Activated gamma-delta T cell (primary cell): ENCODE measurements around the gene TMEM108.

Experiments used
- DNase-seq: peaks from one replicate; lab custom pipeline; 2025; lab: John Stamatoyannopoulos, UW

The TMEM108 gene

DNA sequence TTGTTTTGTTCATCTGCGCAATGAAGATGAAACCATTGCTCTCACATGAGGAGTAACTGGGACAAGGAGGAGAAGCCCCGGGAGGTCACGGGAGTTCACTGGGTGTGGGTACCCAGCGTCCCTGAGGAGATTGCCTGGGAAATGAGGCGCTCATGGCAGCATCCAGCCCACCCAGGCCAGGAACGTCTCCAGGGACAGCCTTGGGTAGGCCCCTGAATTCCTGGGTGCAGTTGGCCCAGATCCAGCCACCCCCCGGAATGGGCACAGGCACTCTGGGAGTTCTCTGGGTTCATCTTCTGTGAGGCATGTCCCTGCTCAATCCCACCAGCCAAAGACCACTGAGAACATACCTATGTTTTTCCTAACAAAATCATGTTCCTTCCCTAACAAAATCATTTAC is 380.2 kb downstream of the TMEM108 start:
- no peak for DNase-seq

DNA sequence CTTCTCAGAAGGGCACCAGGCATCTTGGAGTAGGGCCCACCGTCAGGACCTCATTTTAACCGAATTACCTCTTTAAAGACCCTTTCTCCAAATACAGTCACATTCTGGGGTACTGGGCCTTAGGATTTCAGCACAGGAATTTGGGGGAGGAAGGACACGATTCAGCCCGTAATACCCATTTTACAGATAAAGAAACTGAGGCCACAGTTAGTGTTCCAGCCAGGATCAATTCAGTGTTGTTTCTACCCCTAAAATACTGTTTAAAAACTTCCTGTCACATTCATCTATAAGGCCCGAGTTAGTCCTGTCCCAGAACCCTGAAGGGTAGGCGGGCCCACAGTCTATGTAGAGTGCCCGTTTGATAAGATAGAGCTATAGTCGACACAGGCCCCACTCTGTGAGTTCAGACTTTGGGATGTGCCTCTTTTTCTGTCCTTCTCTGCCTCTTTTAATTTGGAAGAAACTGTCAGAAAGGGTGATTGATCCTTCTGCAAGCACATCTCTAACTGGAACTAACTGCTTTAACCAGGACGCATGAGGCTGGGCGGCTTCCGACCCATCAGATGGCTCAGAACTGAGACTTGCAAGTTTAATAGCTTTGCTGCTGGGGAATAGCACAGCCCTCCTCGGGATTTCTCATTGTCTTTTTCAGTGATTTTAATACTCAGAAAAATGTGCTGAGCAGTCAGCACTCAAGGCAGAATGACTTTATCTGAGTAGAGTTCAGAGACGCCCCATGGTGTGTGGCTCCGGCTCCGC is 381.1 kb downstream of the TMEM108 start:
- DNase-seq, result no peak

DNA sequence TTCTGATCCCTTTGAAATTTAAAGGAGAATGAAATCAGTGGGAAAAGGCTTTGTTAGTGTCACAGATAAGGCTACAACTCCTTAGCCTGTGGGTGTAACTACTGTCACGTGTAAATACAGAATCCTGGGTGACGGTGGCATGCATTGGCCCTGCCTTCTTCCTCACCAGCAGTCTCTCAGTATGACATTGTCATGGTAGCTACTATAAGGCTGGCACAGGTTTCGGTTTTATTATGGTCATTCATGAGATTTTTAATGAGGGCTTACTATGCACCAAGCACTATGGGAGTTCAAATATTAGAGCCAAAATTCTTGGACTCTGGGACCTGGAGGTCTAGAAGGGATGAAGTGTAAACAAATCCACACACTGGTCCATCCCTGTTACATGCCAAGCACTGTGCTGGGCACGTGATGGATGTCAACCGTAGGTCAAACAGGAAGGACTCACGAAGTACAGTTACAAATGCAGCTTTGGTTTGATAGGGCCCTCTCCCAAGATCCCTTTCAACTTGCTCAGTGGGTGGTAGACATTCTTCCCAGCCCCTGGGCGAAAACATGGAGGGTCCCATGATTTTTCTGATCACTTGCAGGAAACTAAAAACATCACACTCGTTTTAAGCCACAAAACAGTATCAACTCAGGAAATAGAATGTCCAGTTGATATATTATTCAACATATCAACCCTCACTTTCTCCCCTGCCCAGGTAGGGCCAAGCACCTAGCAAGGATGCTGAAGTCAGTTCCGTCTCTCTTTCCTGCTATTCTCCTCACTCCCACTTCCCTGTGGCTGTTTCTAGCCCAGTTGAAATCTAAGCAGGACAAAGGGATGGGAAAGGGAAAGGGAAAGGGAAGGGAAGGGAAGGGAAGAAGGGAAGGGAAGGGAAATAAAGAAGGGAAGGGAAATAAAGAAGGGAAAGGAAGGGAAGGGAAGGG is 387.0 kb downstream of the TMEM108 start:
- no peak for DNase-seq

DNA sequence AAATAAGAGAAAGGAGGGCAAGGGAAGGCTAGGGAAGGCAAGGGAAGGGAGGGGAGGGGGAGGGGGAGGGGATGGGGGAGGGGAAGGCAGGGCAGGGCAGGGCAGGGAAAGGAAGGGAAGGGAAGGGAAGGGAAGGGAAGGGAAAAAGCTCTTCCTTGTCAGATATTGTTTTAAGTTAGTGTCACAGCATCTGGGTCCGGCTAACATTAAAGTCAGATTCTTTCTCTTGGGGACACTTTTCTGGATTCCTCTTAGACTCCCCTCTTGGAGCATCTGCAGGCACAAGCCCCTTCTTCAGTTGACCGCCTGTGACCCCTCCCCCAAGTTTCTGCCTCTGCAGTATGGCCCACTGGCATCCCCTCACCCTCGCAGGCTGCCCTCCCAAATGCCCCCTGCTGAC is 387.7 kb downstream of the TMEM108 start:
- DNase-seq, result no peak

DNA sequence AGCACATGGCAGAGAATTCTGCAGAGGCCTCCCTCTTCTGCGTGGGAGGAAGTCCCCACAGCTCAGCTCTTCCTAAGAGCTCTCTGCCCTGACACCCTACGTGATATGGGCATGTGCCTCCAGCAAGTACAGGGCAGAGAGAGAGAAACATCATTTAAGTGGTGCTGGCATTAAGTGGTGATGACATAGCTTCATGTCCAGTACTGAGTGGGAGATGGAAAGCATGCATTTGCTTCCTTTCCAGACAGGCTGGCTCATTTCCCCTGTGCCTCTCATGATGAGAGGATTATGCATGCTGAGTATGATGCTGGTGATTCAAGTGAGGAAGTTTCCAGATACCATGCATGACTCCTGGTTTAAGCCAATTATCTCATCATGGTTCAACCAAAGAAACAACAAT is 388.5 kb downstream of the TMEM108 start:
- no peak for DNase-seq

DNA sequence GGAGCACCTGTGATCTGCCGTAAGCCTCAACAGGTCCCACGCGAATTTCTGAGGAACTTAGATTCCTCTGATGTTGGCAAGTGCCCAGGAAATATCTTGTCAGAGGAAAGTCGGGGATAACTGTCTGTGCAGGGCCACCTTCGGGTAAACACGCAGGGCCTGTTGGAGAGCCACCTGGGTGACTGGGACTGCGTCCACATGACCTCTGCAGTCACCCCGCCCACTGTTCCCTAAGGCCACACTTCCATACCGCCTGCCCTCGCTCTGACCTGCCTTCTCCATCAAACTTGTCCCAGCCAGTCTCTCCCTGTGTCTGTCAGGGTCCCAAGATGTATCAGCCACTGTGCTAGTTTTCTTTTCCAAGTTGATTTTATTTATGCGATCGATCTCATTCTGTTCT is 390.4 kb downstream of the TMEM108 start:
- DNase-seq, result no peak

DNA sequence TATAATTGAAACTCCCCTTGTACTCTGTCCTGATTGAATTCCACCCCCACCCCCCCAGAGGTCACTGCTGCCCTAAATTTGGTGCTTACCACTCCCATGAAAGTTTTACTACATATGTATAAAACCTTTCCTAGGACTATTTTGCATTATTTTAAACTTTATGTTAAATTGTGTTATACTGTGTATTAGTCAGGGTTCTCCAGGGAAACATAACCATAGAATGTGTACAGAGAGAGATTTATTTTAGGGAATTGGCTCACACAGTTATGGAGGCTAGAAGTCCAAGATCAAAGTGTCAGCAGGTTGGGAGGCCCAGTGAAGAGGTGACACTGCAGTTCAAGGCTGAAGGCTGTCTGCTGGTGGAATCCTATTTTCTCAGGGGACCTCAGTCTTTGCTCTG is 390.9 kb downstream of the TMEM108 start:
- no peak for DNase-seq

DNA sequence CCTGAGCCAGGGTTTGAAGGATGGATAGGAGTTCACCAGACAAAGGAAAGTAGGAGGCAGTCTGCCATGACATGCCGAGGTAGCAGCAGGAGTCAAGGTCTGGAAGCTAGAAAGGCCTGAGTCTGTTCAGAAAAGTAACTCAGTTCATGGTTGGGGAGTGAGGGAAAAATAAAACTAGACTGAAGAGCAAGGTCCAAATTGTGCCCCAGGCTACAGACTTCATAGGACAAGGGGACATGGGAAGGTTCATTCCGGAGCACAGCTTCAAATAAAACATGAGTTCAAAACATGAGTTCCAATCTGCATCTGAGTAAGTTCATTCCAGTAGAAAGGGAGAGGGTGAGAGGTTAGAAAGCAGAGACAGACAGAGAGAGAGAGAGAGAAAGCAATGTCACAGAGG is 401.4 kb downstream of the TMEM108 start:
- no peak for DNase-seq

DNA sequence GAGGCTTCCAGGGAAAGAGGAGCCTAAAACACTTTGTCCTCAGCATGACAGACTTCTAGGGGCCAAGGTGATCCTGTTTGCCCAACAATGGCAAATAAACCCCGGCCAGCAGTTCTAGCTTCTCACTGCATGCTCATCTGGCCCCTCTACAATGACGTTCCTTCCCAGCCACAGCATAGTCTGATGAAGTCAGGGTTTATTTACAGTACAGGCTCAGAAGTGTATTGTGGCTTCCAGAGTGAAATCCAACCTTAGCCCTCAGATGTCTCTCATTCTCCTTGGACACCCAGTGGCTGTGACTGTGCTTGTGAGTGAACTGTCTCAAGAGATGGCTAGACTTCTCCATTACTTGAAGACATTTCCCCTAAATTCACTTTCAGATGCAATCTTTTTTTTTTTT is 402.5 kb downstream of the TMEM108 start:
- DNase-seq, result no peak

DNA sequence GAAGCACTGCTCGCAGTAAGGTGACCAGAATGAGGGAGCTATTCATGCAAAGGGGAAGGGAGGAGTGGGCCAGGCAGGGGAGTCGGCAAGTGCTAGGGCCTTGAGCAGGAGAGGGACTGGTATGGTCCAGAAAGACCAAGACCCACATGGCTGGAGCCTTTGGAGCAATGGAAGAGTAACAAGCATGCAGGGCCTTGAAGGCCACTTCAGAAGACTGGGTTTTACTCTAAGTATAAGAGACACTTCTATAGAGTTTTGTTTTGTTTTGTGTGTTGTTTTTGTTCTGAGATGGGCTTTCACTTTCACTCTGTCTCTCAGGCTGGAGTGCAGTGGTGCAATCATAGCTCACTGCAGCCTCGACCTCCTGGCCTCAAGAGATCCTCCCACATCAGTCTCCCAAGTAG is 403.7 kb downstream of the TMEM108 start:
- DNase-seq, result no peak

DNA sequence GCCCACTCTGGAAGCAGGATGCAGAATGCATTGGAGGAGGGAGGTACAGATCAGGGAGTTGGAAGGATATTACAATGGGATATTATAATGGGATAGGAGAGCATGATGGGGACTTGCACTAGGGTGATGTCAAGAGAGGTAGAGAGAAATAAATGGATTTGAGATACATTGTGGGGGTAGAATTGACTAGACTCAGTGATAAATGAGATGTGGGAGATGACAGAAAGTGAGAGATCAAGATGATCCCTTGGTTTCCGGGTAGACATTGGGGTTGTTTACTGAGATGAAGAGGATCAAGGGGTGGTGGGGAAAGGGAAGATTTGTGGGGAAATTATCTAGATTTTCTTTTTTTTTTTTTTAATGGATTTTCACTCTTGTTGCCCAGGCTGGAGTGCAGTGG is 404.3 kb downstream of the TMEM108 start:
- DNase-seq, result no peak

DNA sequence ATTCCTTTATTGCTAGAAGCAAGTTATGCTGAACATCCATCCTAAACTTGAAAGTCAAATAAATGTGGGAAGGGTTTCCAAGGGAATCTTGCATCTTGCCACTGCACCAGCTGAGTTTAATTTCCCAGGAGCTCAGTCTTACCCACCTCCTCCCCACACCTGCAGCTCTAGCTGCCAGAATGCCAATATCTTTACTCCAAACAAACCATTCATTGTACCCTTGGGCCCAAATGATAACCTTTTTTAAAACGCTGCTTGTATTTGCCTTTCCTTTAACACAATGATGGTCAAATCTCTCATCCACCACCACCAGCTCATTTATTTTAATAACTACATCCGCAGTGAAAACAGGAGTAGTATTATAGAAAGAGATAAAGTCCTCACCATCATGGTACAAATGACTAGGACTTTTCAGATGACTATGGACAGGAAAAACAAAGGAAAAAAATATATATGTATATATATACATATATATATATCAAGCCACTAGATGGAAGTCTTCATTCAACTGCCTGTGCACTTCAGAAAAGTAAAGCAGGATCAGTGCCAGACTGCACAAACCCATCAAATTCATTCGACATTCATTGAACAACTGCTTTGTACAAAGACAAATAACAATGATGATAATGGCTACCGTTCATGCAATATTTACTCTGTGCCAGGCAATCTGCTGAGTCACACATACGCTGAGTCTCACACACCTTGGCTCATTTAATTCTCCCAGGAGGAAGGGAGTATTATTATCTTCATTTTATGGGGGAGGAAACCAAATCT is 405.6 kb downstream of the TMEM108 start:
- no peak for DNase-seq

DNA sequence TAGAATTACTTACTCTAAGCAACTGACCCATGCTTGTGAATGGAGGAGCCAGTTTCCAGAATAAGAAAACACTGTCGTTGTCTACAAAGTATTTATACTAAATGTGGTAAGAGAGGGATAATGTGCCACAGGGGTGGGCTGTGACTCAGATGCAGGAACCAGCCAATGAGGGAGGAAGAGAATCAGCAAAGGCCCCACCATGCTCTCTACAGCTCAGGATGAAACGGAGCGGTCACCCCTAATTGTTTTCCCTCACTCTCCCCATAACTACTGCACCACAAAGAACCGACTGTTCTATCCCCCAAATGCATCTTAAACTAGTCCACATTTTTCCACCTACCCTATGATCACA is 406.2 kb downstream of the TMEM108 start:
- no peak for DNase-seq

DNA sequence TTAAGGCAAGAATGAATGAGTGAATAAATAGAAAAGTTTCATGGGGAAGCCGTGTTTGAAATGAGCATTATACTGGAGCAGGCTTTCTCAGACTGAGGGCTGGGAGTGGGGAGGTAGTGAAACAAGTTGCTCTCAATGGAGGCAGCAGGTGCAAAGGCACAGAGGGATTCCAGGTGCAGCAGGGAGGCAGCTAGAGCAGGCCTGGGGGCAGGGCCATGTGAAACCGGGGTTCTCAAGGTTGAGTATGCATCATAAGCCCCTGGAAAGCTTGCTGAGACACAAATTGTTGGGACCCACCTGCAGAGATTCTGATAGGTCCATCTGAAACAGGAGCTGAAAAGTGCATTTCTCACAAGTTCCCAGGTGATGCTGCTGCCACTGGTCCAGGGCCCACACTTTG is 406.9 kb downstream of the TMEM108 start:
- DNase-seq, result no peak
